Measurements from ENCODE around the gene VSIG2. TPM values are rescaled to one million over a fixed set of nuclear protein-coding genes. Genes with fewer than 3 reads are reported as not detected.

VSIG2 gene
- total and polyA plus RNA-seq, 2 donors (not counting 1 experiment from before 2014, with no cell fraction given) = not detected

GRCh38 chr11:124788521-124788920 is 36.5 kb upstream of the VSIG2 start:
- H2AFZ ChIP-seq (ENCODE audit: low read length) = no peak overlapping the region
- TF ChIP-seq EZH2 (IDR thresholded peaks at IDR 0.05; ENCODE audit: low read length, missing control alignments) (no peak), CTCF (conservative IDR thresholded peaks at IDR 0.05 in 1 of 2, IDR thresholded peaks at IDR 0.05 in 1 of 2; ENCODE audit: low read depth in 1 of 2, low read length in 2 of 2) (no peak)
- H3K4me2 ChIP-seq (ENCODE audit: extremely low read depth, insufficient read depth, low read length) = no peak overlapping the region
- no peak overlapping the region for H3K27ac ChIP-seq (ENCODE audit: insufficient read depth, low read length)
- H3K9ac ChIP-seq (ENCODE audit: insufficient read depth, low read length) = no peak overlapping the region
- DNase-seq (ENCODE audit: low read depth in 2 of 2) = peak in 1 of 2 donors; percentile 20
- H3K36me3 ChIP-seq (ENCODE audit: control insufficient read depth, insufficient read depth, low read length) = no peaks in the 10 kb centered on the region
- peaks cover 41% of the 10 kb centered on the region for H3K79me2 ChIP-seq (ENCODE audit: control insufficient read depth, insufficient read depth, low read length)
- no peaks in the 10 kb centered on the region for H3K27me3 ChIP-seq (ENCODE audit: control insufficient read depth, insufficient read depth, low read length)
- H3K9me3 ChIP-seq (ENCODE audit: control insufficient read depth, insufficient read depth, low read depth, low read length) = no peaks in the 10 kb centered on the region
- H3K4me3 ChIP-seq (replicated peaks in 1 of 4; ENCODE audit: control extremely low read depth in 1 of 4, insufficient read depth in 1 of 4, low read depth in 3 of 4, low read length in 4 of 4) = no peak overlapping the region
- peaks cover 3% of the 10 kb centered on the region for H3K4me1 ChIP-seq (ENCODE audit: control insufficient read depth, extremely low read depth, insufficient read depth, low read length)
- no peaks in the 10 kb centered on the region for H4K20me1 ChIP-seq (ENCODE audit: control insufficient read depth, extremely low read depth, insufficient read depth, low read length)

- Histone ChIP-seq H3K36me3 (ENCODE audit: control insufficient read depth, insufficient read depth, low read length) (no peaks in the 10 kb centered on the region), H4K20me1 (ENCODE audit: control insufficient read depth, extremely low read depth, insufficient read depth, low read length) (no peaks in the 10 kb centered on the region), H3K9ac (ENCODE audit: insufficient read depth, low read length) (no peak overlapping the region)
Observed at GRCh38 chr11:124784051-124784450, 32.0 kb upstream of the VSIG2 start.

GRCh38 chr11:124783002-124783401 is 30.9 kb upstream of the VSIG2 start:
- H3K4me1 ChIP-seq (ENCODE audit: control insufficient read depth, extremely low read depth, insufficient read depth, low read length) = no peaks in the 10 kb centered on the region
- no peaks in the 10 kb centered on the region for H4K20me1 ChIP-seq (ENCODE audit: control insufficient read depth, extremely low read depth, insufficient read depth, low read length)
- H3K36me3 ChIP-seq (ENCODE audit: control insufficient read depth, insufficient read depth, low read length) = no peaks in the 10 kb centered on the region
- peaks cover 11% of the 10 kb centered on the region for H3K79me2 ChIP-seq (ENCODE audit: control insufficient read depth, insufficient read depth, low read length)
- H3K9ac ChIP-seq (ENCODE audit: insufficient read depth, low read length) = no peak overlapping the region
- H3K9me3 ChIP-seq (ENCODE audit: control insufficient read depth, insufficient read depth, low read depth, low read length) = no peaks in the 10 kb centered on the region
- no peak for DNase-seq (ENCODE audit: low read depth in 2 of 2)
- no peak overlapping the region for H3K4me2 ChIP-seq (ENCODE audit: extremely low read depth, insufficient read depth, low read length)
- H3K4me3 ChIP-seq (replicated peaks in 1 of 4; ENCODE audit: control extremely low read depth in 1 of 4, insufficient read depth in 1 of 4, low read depth in 3 of 4, low read length in 4 of 4) = no peak overlapping the region
- no peak overlapping the region for H3K27ac ChIP-seq (ENCODE audit: insufficient read depth, low read length)
- no peaks in the 10 kb centered on the region for H3K27me3 ChIP-seq (ENCODE audit: control insufficient read depth, insufficient read depth, low read length)
- no peak for TF ChIP-seq EZH2 (IDR thresholded peaks at IDR 0.05; ENCODE audit: low read length, missing control alignments)
- no peak for TF ChIP-seq CTCF (conservative IDR thresholded peaks at IDR 0.05 in 1 of 2, IDR thresholded peaks at IDR 0.05 in 1 of 2; ENCODE audit: low read depth in 1 of 2, low read length in 2 of 2)
- no peak overlapping the region for H2AFZ ChIP-seq (ENCODE audit: low read length)

More at GRCh38 chr11:124784051-124784450, 32.0 kb upstream of the VSIG2 start:
- Histone ChIP-seq H3K4me1 (ENCODE audit: control insufficient read depth, extremely low read depth, insufficient read depth, low read length) (no peaks in the 10 kb centered on the region), H3K9me3 (ENCODE audit: control insufficient read depth, insufficient read depth, low read depth, low read length) (no peaks in the 10 kb centered on the region), H3K27ac (ENCODE audit: insufficient read depth, low read length) (no peak overlapping the region), H3K4me2 (ENCODE audit: extremely low read depth, insufficient read depth, low read length) (no peak overlapping the region), H3K27me3 (ENCODE audit: control insufficient read depth, insufficient read depth, low read length) (no peaks in the 10 kb centered on the region), H3K4me3 (replicated peaks in 1 of 4; ENCODE audit: control extremely low read depth in 1 of 4, insufficient read depth in 1 of 4, low read depth in 3 of 4, low read length in 4 of 4) (no peak overlapping the region), H3K79me2 (ENCODE audit: control insufficient read depth, insufficient read depth, low read length) (peaks cover 11% of the 10 kb centered on the region), H2AFZ (ENCODE audit: low read length) (no peak overlapping the region)
- DNase-seq (ENCODE audit: low read depth in 2 of 2) = no peak
- TF ChIP-seq CTCF (conservative IDR thresholded peaks at IDR 0.05 in 1 of 2, IDR thresholded peaks at IDR 0.05 in 1 of 2; ENCODE audit: low read depth in 1 of 2, low read length in 2 of 2) (no peak), EZH2 (IDR thresholded peaks at IDR 0.05; ENCODE audit: low read length, missing control alignments) (no peak)

All from fibroblast of lung (primary cell).